Measurements from ENCODE around the gene IQSEC1. TPM values are rescaled to one million over a fixed set of nuclear protein-coding genes. Genes with fewer than 3 reads are reported as not detected.
A peak's percentile ranks its signal among the peaks of the same experiment; 100 is the strongest.

Gene IQSEC1
- total RNA-seq, 1 donor from 2014 or later, result 148 TPM

- intact Hi-C loops (cut with DNase I), result no loop called here
- DNase-seq (ENCODE audit: low spot score in 2 of 2), result no peak
- H3K4me3 ChIP-seq, result no peak overlapping the region
- H3K4me1 ChIP-seq, result no peaks in the 10 kb centered on the region
- H3K27me3 ChIP-seq, result no peaks in the 10 kb centered on the region
- TF ChIP-seq CTCF (IDR thresholded peaks at IDR 0.05), result no peak
- H3K36me3 ChIP-seq, result peaks cover 88 to 93% of the 10 kb centered on the region in 2 donors
- no peaks in the 10 kb centered on the region for H3K9me3 ChIP-seq
- H3K27ac ChIP-seq, result no peak overlapping the region
These were observed 163.5 kb downstream of the IQSEC1 start for GRCh38 chr3:12909710-12910109.

DNA sequence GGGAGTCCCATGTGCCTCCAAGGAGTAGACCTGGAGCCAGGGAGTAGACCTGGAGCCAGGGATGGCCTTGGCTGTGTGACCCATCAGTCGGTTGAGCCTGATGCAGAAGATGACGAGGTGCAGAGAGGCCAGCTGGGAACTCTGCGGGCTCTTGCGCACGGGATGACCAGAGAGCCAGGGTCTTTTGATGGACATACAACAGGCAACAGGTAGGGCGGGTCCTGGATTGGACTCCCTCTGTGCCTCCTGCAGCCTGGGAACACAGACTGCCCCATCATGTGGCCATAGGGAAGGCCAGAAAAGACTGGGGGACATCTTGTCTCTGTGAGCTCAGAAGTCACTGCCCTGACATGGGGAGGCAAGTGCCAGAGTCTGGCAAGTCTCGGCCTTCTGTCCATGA lies 164.4 kb downstream of the IQSEC1 start:
- intact Hi-C loops (cut with DNase I), result no loop called here
- Histone ChIP-seq H3K27me3 (no peaks in the 10 kb centered on the region), H3K4me1 (no peaks in the 10 kb centered on the region), H3K36me3 (peaks cover 89 to 93% of the 10 kb centered on the region in 2 donors), H3K4me3 (no peak overlapping the region), H3K27ac (no peak overlapping the region), H3K9me3 (no peaks in the 10 kb centered on the region)
- TF ChIP-seq CTCF (IDR thresholded peaks at IDR 0.05), result no peak
- DNase-seq (ENCODE audit: low spot score in 2 of 2), result no peak

DNA sequence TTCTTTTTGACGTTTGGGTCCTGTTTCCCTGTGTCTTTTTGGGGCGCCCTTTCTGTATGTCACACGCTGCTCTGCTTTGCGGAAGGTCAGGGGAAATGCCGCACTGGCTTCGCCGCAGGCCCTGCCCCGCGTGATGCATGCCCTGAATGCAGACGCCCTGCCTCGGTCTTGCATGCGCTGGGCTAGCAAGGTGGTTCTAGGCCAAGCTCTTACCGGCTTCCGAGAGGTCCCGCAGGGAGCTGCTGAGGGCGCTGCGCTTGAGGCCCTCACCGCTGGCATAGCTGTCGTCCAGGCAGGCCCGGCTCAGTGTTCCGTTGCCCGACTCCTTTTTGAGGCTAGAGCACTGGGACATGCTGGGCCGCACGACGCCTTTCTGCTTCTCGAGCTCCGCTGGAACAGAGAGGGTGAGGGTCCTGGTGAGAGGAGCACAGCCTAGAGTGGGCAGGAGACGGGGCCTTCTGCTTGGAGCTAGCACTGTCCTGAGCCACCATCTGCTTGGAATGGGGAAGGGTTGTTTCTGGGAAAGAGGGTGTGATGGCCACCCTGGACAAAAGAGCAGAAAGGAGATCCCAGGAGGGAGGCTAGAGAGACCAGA lies 165.0 kb downstream of the IQSEC1 start:
- H3K9me3 ChIP-seq, result no peaks in the 10 kb centered on the region

GRCh38 chr3:12907729-12908128 lies 165.5 kb downstream of the IQSEC1 start:
- no peaks in the 10 kb centered on the region for H3K9me3 ChIP-seq
- no peaks in the 10 kb centered on the region for H3K27me3 ChIP-seq
- H3K27ac ChIP-seq, result no peak overlapping the region
- no peak overlapping the region for H3K4me3 ChIP-seq
- intact Hi-C loops (cut with DNase I), result no loop called here
- no peaks in the 10 kb centered on the region for H3K4me1 ChIP-seq
- DNase-seq (ENCODE audit: low spot score in 2 of 2), result no peak
- H3K36me3 ChIP-seq, result peaks cover 80 to 89% of the 10 kb centered on the region in 2 donors
- TF ChIP-seq CTCF (IDR thresholded peaks at IDR 0.05), result no peak

More for the DNA sequence above, 165.0 kb downstream of the IQSEC1 start:
- Histone ChIP-seq H3K27ac (no peak overlapping the region), H3K36me3 (peaks cover 85 to 89% of the 10 kb centered on the region in 2 donors), H3K27me3 (no peaks in the 10 kb centered on the region), H3K4me3 (no peak overlapping the region), H3K4me1 (no peaks in the 10 kb centered on the region)
- DNase-seq (ENCODE audit: low spot score in 2 of 2), result no peak
- no peak for TF ChIP-seq CTCF (IDR thresholded peaks at IDR 0.05)
- intact Hi-C loops (cut with DNase I), result no loop called here

DNA sequence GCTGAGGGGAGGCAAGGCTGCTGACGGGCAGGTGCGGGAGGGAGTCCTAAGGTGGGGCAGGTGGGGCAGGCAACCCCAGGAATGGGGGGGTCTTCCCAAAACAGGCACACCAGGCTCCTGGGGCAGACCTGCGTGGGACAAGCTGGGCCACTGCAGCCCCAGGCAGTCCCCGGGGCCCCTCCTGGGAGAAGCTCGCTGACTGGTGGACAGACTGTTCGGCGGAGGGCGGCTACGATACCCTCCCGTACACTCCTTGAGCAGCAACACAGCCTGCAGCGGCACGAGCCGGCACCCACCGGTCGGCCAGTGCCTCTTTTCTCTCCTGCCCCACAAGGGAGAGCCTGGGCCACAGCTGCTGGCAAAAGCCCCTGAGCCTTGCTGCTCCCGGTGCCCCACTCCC lies 165.9 kb downstream of the IQSEC1 start:
- intact Hi-C loops (cut with DNase I), result no loop called here
- no peaks in the 10 kb centered on the region for H3K9me3 ChIP-seq
- DNase-seq (ENCODE audit: low spot score in 2 of 2), result no peak
- H3K4me3 ChIP-seq, result no peak overlapping the region
- peak overlapping the region; percentile 15 to 35 for H3K27ac ChIP-seq
- H3K4me1 ChIP-seq, result no peaks in the 10 kb centered on the region
- TF ChIP-seq CTCF (IDR thresholded peaks at IDR 0.05), result no peak
- no peaks in the 10 kb centered on the region for H3K27me3 ChIP-seq
- peaks cover 79 to 91% of the 10 kb centered on the region in 2 donors for H3K36me3 ChIP-seq

- no peak for TF ChIP-seq CTCF (IDR thresholded peaks at IDR 0.05)
- Histone ChIP-seq H3K4me3 (no peak overlapping the region), H3K36me3 (peaks cover 79 to 87% of the 10 kb centered on the region in 2 donors), H3K4me1 (no peaks in the 10 kb centered on the region), H3K27me3 (no peaks in the 10 kb centered on the region), H3K27ac (peak overlapping the region; percentile 15 to 35), H3K9me3 (no peaks in the 10 kb centered on the region)
- intact Hi-C loops (cut with DNase I), result no loop called here
- no peak for DNase-seq (ENCODE audit: low spot score in 2 of 2)
These were observed 166.3 kb downstream of the IQSEC1 start for GRCh38 chr3:12906916-12907290.
